Activated CD4-positive, alpha-beta T cell treated with anti-CD3 and anti-CD28 coated beads, Interleukin-2, amount 10 ng/mL, durations not matched to agents 7 days and 5 days (primary cell): ENCODE results near the gene AMOTL1. TPM values are rescaled to one million over a fixed set of nuclear protein-coding genes. Genes with fewer than 3 reads are reported as not detected.
A peak's percentile ranks its signal among the peaks of the same experiment; 100 is the strongest.
"Not testable (repeated sequence)": the region's sequence is repeated elsewhere in the genome, so short reads cannot be mapped to it uniquely, and the experiment has no call there.

Experiments used
- CTCF ChIA-PET: fragments of 350-600 bp; sonication (Branson Sonifier 250); formaldehyde crosslinking; loops from one replicate; lab custom pipeline; 2021; ENCODE audit warnings: antibody characterized with exemption; lab: Charles Lee
- POLR2A ChIA-PET: fragments of 350-600 bp; sonication (Branson Sonifier 250); formaldehyde crosslinking; loops from one replicate; lab custom pipeline; 2021; ENCODE audit warnings: antibody characterized with exemption; lab: Charles Lee
- DNase-seq: peaks from one replicate; pipeline ENCODE4 v3.0.0-alpha.2; 2020
- H3K27ac Mint-ChIP-seq: one replicate; pipeline ENCODE4 v1.8.0; 2021; ENCODE audit warnings: mild to moderate bottlenecking, moderate library complexity, mixed read lengths
- H3K27me3 Mint-ChIP-seq: one replicate; pipeline ENCODE4 v1.8.0; 2021; ENCODE audit warnings: mixed read lengths
- H3K36me3 Mint-ChIP-seq: one replicate; pipeline ENCODE4 v1.8.0; 2021; ENCODE audit warnings: low read depth, mixed read lengths
- H3K4me1 Mint-ChIP-seq: one replicate; pipeline ENCODE4 v1.8.0; 2021; ENCODE audit warnings: mixed read lengths
- H3K4me3 Mint-ChIP-seq: one replicate; pipeline ENCODE4 v1.8.0; 2021; ENCODE audit warnings: mild to moderate bottlenecking, moderate library complexity, mixed read lengths
- H3K9me3 Mint-ChIP-seq: one replicate; pipeline ENCODE4 v1.8.0; 2021; ENCODE audit warnings: mixed read lengths
- total RNA-seq, 2 experiments: library from RNA; stranded (reverse); gene quantifications; one replicate each; pipeline ENCODE4 v1.2.3, GENCODE V29; 2021

The AMOTL1 gene
- total RNA-seq, 2 experiments from 2014 or later = 3.1 to 4.0 TPM

DNA sequence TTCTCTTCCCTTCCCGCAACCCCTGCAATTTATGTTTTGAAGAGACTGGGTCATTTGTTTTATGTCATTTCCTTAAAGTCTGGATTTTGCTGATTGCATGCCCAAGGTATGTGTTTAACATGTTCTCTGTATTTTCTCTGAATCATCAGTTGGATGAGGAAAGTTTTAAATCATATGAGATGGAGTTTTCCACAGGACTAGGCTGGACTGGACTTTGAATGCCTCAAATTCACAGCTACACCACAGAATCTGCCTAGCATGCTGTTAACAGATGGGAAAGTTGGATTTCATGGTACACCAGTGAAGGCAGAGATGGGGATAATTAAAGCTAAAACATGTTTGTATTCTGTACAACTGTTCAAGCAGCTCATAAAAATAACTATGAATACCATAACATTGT, 142.6 kb downstream of the AMOTL1 start:
- POLR2A ChIA-PET = no interaction called here

DNA sequence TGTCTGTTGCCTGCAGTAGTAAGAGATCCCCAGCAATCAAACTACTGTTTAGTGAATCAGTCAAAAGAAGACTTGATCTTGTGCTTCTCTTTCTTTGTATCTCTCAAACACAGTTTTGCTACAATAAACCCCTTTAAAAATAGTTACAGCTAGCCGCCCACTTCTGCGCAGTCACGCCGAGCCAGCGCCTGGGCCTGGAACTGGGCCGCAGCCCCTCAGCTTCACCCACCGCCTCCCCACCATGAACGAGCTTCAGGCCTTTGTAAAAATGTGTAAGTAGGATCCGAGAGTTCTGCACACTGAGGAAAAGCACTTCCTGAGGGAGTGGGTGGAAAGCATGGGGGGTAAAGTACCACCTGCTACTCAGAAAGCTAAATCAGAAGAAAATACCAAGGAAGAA, 144.7 kb downstream of the AMOTL1 start:
- POLR2A ChIA-PET = no interaction called here
- Mint-ChIP-seq H3K4me1 (no peaks in the 10 kb centered on the region), H3K9me3 (no peaks in the 10 kb centered on the region), H3K27ac (no peak overlapping the region), H3K36me3 (no peaks in the 10 kb centered on the region), H3K27me3 (no peaks in the 10 kb centered on the region), H3K4me3 (no peak overlapping the region)
- no peak for DNase-seq
- CTCF ChIA-PET = no interaction called here

More for the DNA sequence above, 142.6 kb downstream of the AMOTL1 start:
- Mint-ChIP-seq H3K4me3 (no peak overlapping the region), H3K27me3 (no peaks in the 10 kb centered on the region), H3K4me1 (no peaks in the 10 kb centered on the region), H3K36me3 (no peaks in the 10 kb centered on the region), H3K9me3 (no peaks in the 10 kb centered on the region), H3K27ac (no peak overlapping the region)
- no peak for DNase-seq
- CTCF ChIA-PET = no interaction called here

DNA sequence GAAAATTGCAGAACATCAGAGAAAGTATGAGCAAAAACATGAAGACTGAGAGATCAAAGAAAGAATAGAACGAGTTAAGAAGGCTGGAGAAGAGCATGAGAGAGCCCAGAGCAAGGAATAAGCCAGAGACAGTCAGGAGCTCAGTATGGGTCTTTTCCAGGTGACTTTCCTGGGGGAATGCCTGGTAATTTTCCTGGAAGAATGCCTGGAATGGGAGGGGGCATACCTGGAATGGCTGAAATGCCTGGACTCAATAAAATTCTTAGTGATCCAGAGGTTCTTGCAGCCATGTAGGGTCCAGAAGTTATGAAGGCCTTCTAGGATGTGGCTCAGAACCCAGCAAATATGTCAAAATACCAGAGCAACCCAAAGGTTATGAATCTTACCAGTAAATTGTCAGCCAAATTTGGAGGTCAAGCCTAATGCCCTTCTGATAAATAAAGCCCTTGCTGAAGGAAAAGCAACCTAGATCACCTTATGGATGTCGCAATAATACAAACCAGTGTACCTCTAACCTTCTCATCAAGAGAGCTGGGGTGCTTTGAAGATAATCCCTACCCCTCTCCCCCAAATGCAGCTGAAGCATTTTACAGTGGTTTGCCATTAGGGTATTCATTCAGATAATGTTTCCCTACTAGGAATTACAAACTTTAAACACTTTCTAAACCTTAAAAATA, 145.7 kb downstream of the AMOTL1 start:
- H3K9me3 Mint-ChIP-seq, H3K4me3 Mint-ChIP-seq, H3K36me3 Mint-ChIP-seq, H3K27me3 Mint-ChIP-seq, H3K27ac Mint-ChIP-seq, CTCF ChIA-PET, DNase-seq, POLR2A ChIA-PET, H3K4me1 Mint-ChIP-seq: not testable (repeated sequence)

DNA sequence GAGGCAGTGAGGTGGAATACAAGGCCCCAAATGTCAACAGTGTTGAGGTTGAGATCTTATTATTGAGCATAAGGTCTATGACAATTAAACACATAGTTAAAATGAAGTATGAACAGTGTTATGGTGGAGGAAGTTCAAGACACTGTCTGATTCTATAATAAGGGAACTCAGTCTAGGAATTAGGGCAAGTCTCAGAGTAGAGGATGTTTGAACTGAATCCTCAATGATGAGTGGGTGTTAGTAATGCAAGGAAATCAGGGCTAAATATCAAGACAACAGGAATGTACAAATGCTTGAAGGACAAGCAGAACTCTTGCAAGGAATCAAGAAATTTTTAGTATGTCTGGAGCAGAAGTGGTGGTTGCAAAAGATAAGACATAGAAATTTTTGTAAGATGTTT, 152.2 kb downstream of the AMOTL1 start:
- H3K27ac Mint-ChIP-seq = no peak overlapping the region
- H3K36me3 Mint-ChIP-seq = peaks cover 7% of the 10 kb centered on the region
- H3K27me3 Mint-ChIP-seq = no peaks in the 10 kb centered on the region
- H3K4me3 Mint-ChIP-seq = no peak overlapping the region
- peaks cover 6% of the 10 kb centered on the region for H3K9me3 Mint-ChIP-seq
- peaks cover 17% of the 10 kb centered on the region for H3K4me1 Mint-ChIP-seq
- ChIA-PET POLR2A (no interaction called here), CTCF (interaction anchor here (0.7 kb wide), 1 partner anchor 10 kb away, joined by 3 read pairs; no protein-coding TSS in a partner anchor)
- DNase-seq = no peak

DNA sequence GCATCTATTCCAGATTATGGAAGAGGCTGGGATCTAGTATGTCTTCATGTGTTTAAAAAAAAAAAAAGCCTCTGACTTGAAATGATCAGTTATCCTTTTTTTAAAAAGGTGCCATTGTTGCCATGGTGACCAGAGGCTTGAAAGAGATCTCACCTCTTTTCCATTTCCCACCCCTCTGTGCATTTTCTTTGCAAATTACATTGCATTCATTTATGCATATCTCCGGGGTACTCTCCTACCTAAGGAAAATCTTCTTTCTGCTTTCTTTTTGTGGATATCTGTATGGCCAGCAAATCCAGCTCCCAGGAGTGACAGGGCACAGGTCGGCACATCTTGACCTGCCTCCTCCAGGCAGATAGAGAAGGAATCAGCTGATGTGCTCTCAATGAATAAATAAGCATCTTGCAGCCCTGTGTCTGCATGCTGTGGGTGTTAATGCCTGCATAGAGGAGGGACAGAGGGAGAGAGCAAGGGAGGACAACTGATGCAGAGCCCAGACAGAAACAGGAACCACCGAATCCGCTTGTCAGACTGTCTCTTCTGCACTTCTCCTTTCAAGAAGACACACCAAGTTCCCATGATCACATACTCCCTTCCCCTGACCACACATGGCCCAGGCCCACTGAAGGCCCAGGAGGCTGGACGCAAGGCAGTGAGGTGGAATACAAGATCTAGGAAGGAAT, 154.3 kb downstream of the AMOTL1 start:
- H3K27ac Mint-ChIP-seq = no peak overlapping the region
- H3K4me3 Mint-ChIP-seq = no peak overlapping the region
- H3K27me3 Mint-ChIP-seq = no peaks in the 10 kb centered on the region
- H3K9me3 Mint-ChIP-seq = peaks cover 17% of the 10 kb centered on the region
- peaks cover 15% of the 10 kb centered on the region for H3K36me3 Mint-ChIP-seq
- no peak for DNase-seq
- ChIA-PET POLR2A (no interaction called here), CTCF (no interaction called here)
- peaks cover 31% of the 10 kb centered on the region for H3K4me1 Mint-ChIP-seq

DNA sequence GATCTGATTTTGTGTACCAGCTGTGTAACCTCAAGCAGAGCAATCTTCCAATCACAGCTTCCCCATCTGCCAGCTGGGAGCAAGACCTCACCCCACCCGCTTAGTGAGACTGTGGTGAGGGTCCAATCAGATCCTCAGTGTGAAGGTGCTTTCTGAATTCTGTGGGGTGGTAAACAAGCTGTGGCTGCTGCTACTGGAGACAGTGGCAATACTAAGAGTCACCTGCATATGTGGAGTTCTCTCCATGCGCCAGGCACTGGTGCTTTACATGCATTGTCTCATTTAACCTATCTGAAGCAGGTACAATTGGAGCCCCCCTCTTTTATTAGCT, 154.8 kb downstream of the AMOTL1 start:
- H3K27ac Mint-ChIP-seq = no peak overlapping the region
- peaks cover 31% of the 10 kb centered on the region for H3K4me1 Mint-ChIP-seq
- peaks cover 17% of the 10 kb centered on the region for H3K9me3 Mint-ChIP-seq
- POLR2A ChIA-PET = no interaction called here
- peaks cover 15% of the 10 kb centered on the region for H3K36me3 Mint-ChIP-seq
- H3K4me3 Mint-ChIP-seq = no peak overlapping the region
- CTCF ChIA-PET = no interaction called here
- H3K27me3 Mint-ChIP-seq = no peaks in the 10 kb centered on the region
- no peak for DNase-seq

DNA sequence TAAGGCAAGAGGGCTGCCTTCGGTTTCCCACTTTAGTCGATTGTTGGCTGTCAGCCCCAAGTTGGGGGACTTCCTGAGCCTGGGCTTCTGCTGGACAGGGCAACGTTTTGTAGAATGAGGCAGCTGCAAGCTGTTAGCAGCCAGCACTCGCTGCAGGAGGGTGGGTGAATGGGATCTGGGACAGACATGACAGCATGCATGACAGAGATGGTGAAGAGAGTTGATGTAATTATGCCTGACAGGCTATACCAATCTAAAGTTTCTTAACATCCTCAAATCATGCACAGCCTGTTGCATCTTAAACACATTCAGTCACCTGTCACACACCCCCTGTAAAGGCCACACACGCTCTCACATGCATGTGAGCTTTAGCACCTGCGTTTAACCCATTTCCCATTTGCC, 156.0 kb downstream of the AMOTL1 start:
- peak overlapping the region; percentile 91 for H3K27ac Mint-ChIP-seq
- POLR2A ChIA-PET = interaction anchor here (1.7 kb wide), 1 partner anchor 49 kb away, joined by 4 read pairs; the partner anchor contains the start of genes CWC15 and KDM4D

DNA sequence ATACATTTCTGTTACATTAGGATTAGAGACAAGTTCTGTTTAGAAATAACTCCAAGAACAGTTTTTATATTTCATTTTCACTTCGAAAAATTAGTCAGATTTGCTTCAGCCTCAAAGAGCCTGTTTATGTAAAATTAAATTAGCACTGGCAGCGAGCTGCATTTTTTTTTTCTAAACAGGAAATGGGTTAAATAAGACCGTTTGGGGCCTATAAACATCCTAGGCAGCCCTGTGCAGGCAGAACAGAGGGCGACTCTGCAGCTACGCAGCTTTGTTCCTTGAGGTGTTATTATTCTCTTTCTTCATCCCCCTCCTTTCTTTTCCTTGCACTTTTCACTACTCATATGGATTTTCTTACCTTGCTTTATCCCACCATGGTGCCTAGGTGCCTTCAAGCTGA, 156.5 kb downstream of the AMOTL1 start:
- ChIA-PET POLR2A (interaction anchor here (1.7 kb wide), 1 partner anchor 49 kb away, joined by 4 read pairs; the partner anchor contains the start of genes CWC15 and KDM4D), CTCF (interaction anchor here (0.7 to 0.9 kb wide), 2 partner anchors 18 to 45 kb away, joined by 3 read pairs; no protein-coding TSS in a partner anchor)
- H3K9me3 Mint-ChIP-seq = peaks cover 17% of the 10 kb centered on the region
- peaks cover 42% of the 10 kb centered on the region for H3K4me1 Mint-ChIP-seq
- peaks cover 15% of the 10 kb centered on the region for H3K36me3 Mint-ChIP-seq
- H3K27ac Mint-ChIP-seq = peak overlapping the region; percentile 91
- no peak overlapping the region for H3K4me3 Mint-ChIP-seq
- no peaks in the 10 kb centered on the region for H3K27me3 Mint-ChIP-seq
- DNase-seq = peak; percentile 35

More for the DNA sequence above, 156.0 kb downstream of the AMOTL1 start:
- Mint-ChIP-seq H3K36me3 (peaks cover 15% of the 10 kb centered on the region), H3K27me3 (no peaks in the 10 kb centered on the region), H3K4me1 (peaks cover 42% of the 10 kb centered on the region), H3K9me3 (peaks cover 17% of the 10 kb centered on the region), H3K4me3 (no peak overlapping the region)
- DNase-seq = no peak
- CTCF ChIA-PET = interaction anchor here (0.9 kb wide), 1 partner anchor 45 kb away, joined by 3 read pairs; no protein-coding TSS in a partner anchor

DNA sequence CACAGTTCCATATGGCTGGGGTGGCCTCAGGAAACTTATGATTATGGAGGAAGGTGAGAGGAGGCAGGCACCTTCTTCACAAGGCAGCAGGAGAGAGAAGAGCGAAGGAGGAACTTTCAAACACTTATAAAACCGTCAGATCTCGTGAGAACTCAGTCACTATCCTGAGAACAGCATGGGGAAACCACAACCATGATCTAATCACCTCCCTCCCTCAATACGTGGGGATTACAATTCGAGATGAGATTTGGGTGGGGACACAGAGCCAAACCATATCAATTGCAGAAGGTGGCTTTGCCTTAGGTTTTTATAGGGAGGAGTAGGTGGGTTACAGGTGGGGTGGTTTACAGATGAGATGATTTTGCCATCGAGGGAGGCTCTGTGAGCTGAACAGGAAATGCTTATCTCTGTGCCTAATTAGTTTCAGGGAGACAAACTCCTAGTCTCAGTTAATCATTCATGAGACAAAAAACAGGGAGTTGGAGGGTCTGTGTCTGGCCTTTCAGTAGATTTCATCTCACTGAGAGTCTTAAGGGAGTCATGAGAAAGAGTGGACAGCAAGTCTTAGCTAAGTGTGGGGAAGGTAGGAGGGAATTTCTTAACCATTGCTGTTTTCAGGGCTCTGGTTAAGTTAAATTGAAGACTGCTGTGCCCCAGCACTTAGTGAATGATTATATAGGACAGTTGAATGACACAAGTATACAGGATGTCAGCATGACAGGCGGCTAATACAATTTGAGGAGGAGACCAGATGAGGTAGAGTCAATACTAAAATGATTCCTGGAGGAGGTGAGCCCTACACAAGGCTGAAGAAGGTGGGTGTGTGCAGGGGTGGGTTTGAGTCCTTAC, 157.5 kb downstream of the AMOTL1 start:
- peak overlapping the region; percentile 91 for H3K27ac Mint-ChIP-seq
- H3K9me3 Mint-ChIP-seq = peaks cover 17% of the 10 kb centered on the region
- peaks cover 15% of the 10 kb centered on the region for H3K36me3 Mint-ChIP-seq
- CTCF ChIA-PET = interaction anchor here (0.8 to 1.0 kb wide), 2 partner anchors 14 to 48 kb away, joined by 3 read pairs; partner anchors contain the start of genes CWC15 and KDM4D
- peaks cover 42% of the 10 kb centered on the region for H3K4me1 Mint-ChIP-seq
- DNase-seq = no peak
- H3K4me3 Mint-ChIP-seq = no peak overlapping the region
- POLR2A ChIA-PET = interaction anchor here (1.7 kb wide), 1 partner anchor 48 kb away, joined by 4 read pairs; the partner anchor contains the start of genes CWC15 and KDM4D
- H3K27me3 Mint-ChIP-seq = no peaks in the 10 kb centered on the region

DNA sequence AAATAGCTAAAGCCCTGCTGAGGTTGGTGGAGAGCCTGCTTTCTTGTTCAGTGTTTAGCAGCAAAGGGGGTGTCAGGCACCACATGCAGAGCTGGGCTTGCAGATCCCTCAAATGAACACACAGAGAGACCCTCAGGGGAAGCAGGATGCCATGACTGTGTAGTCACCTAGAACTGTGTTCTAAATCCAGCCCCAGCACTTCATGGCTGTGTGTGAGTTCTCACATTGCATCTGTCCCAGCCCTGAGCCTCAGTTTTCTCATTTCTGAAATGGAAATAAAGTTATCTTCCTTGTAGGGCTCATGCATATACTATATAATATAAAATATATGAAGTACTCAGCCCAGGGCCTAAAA, 158.1 kb downstream of the AMOTL1 start:
- Mint-ChIP-seq H3K27ac (peak overlapping the region; percentile 91), H3K36me3 (peaks cover 15% of the 10 kb centered on the region), H3K9me3 (peaks cover 17% of the 10 kb centered on the region), H3K4me1 (peaks cover 42% of the 10 kb centered on the region), H3K4me3 (no peak overlapping the region), H3K27me3 (no peaks in the 10 kb centered on the region)
- ChIA-PET POLR2A (no interaction called here), CTCF (interaction anchor here (0.8 kb wide), 1 partner anchor 14 kb away, joined by 3 read pairs; no protein-coding TSS in a partner anchor)
- no peak for DNase-seq
